IMR-90 (cell line): Measurements from ENCODE around the gene DUXB. TPM values are rescaled to one million over a fixed set of nuclear protein-coding genes. Genes with fewer than 3 reads are reported as not detected.

Experiments
- ATAC-seq: fragments of 200-7000 bp; cut with Tn5 transposase; 2 replicates; pipeline ENCODE4 v1.9.1; 2020; ENCODE audit warnings: low read depth, mild to moderate bottlenecking, moderate library complexity
- BruUV-seq: library from RNA; stranded (reverse); fragments of 400-500 nt; replicated peaks from 2 replicates; lab custom pipeline; 2021; lab: Mats Ljungman, UMichigan
- CTCF ChIA-PET: fragments of 300-600 bp; formaldehyde crosslinking; extraction: SDS; loops from one replicate; lab custom pipeline; 2021; ENCODE audit warnings: antibody characterized with exemption; lab: Yijun Ruan, JAX
- POLR2A ChIA-PET: fragments of 300-600 bp; sonication (Branson Sonifier 250); formaldehyde crosslinking; loops from one replicate; lab custom pipeline; 2022; ENCODE audit warnings: antibody characterized with exemption; ENCODE audit not compliant: unreplicated experiment; lab: Charles Lee
- DNase-seq: peaks from one replicate; pipeline ENCODE4 v3.0.0; 2013
- H2AFZ ChIP-seq: replicated peaks from 2 replicates; pipeline ENCODE3; 2013; ENCODE audit warnings: low read length, mild to moderate bottlenecking; ENCODE audit not compliant: poor library complexity
- H2AK5ac ChIP-seq: 2 replicates; pipeline ENCODE4 v1.6.1; 2013; ENCODE audit warnings: low read depth, low read length, inconsistent platforms
- H2AK9ac ChIP-seq: replicated peaks from 2 replicates; pipeline ENCODE3; 2013; ENCODE audit warnings: mild to moderate bottlenecking, low read depth, low read length, moderate library complexity; ENCODE audit not compliant: poor library complexity
- H2BK120ac ChIP-seq: 2 replicates; pipeline ENCODE4 v1.6.1; 2013; ENCODE audit warnings: low read depth, low read length, inconsistent platforms
- H2BK15ac ChIP-seq: 3 replicates; pipeline ENCODE4 v1.6.1; 2013; ENCODE audit warnings: low read depth, low read length, inconsistent platforms
- H2BK20ac ChIP-seq: 2 replicates; pipeline ENCODE4 v1.6.1; 2013; ENCODE audit warnings: low read depth, mild to moderate bottlenecking, inconsistent platforms, low read length, moderate library complexity
- H2BK5ac ChIP-seq: 2 replicates; pipeline ENCODE4 v1.6.1; 2013; ENCODE audit warnings: mild to moderate bottlenecking, low read depth, low read length, inconsistent platforms; ENCODE audit not compliant: poor library complexity, severe bottlenecking
- H3K14ac ChIP-seq: replicated peaks from 2 replicates; pipeline ENCODE4 v1.6.1; 2013; ENCODE audit warnings: low read depth, low read length, inconsistent platforms
- H3K18ac ChIP-seq: 2 replicates; pipeline ENCODE4 v1.6.1; 2013; ENCODE audit warnings: low read depth, low read length, control low read depth
- H3K23ac ChIP-seq: 2 replicates; pipeline ENCODE4 v1.6.1; 2013; ENCODE audit warnings: low read depth, low read length, inconsistent platforms
- H3K27ac ChIP-seq: 2 replicates; pipeline ENCODE4 v1.5.1; 2013; ENCODE audit warnings: mild to moderate bottlenecking, control low read depth, low read length; ENCODE audit not compliant: insufficient read depth
- H3K27me3 ChIP-seq: 2 replicates; pipeline ENCODE4 v1.6.1; 2013; ENCODE audit warnings: low read length; ENCODE audit not compliant: control insufficient read depth, insufficient read depth
- H3K36me3 ChIP-seq: 2 replicates; pipeline ENCODE4 v1.6.1; 2013; ENCODE audit warnings: low read length, mixed read lengths; ENCODE audit not compliant: control insufficient read depth, insufficient read depth
- H3K4ac ChIP-seq: 2 replicates; pipeline ENCODE4 v1.6.1; 2013; ENCODE audit warnings: low read depth, low read length, inconsistent platforms
- H3K4me1 ChIP-seq: 2 replicates; pipeline ENCODE4 v1.6.1; 2013; ENCODE audit warnings: low read length, mixed read lengths; ENCODE audit not compliant: control insufficient read depth, insufficient read depth
- H3K4me2 ChIP-seq: 2 replicates; pipeline ENCODE4 v1.6.1; 2013; ENCODE audit warnings: low read depth, mild to moderate bottlenecking, control low read depth, low read length, moderate library complexity
- H3K4me3 ChIP-seq: 2 replicates; pipeline ENCODE4 v1.5.1; 2013; ENCODE audit warnings: low read depth, mild to moderate bottlenecking, control low read depth, low read length, moderate library complexity; ENCODE audit not compliant: insufficient read depth
- H3K56ac ChIP-seq: 2 replicates; pipeline ENCODE4 v1.6.1; 2013; ENCODE audit warnings: low read length, inconsistent platforms; ENCODE audit not compliant: insufficient read depth; ENCODE audit errors: extremely low read depth
- H3K79me1 ChIP-seq, 2 experiments: 2 replicates each; pipeline ENCODE4 v1.6.1; 2013; ENCODE audit warnings: low read length in 2 of 2, inconsistent platforms in 1 of 2, low read depth in 1 of 2
- H3K9ac ChIP-seq: 2 replicates; pipeline ENCODE4 v1.6.1; 2013; ENCODE audit warnings: low read depth, low read length, control low read depth
- H3K9me1 ChIP-seq: 2 replicates; pipeline ENCODE4 v1.6.1; 2013; ENCODE audit warnings: low read length, inconsistent platforms; ENCODE audit not compliant: insufficient read depth
- H3K9me3 ChIP-seq: 2 replicates; pipeline ENCODE4 v1.6.1; 2013; ENCODE audit warnings: low read length; ENCODE audit not compliant: control insufficient read depth, insufficient read depth
- H4K20me1 ChIP-seq: 2 replicates; pipeline ENCODE4 v1.6.1; 2013; ENCODE audit warnings: low read length, inconsistent platforms; ENCODE audit not compliant: insufficient read depth
- H4K5ac ChIP-seq: 2 replicates; pipeline ENCODE4 v1.6.1; 2013; ENCODE audit warnings: mild to moderate bottlenecking, low read depth, low read length, control low read depth
- H4K8ac ChIP-seq, 2 experiments: 2 replicates each; pipeline ENCODE4 v1.6.1; 2013; ENCODE audit warnings: low read depth in 2 of 2, low read length in 2 of 2, control low read depth in 1 of 2, inconsistent platforms in 1 of 2
- H4K91ac ChIP-seq: 2 replicates; pipeline ENCODE4 v1.6.1; 2013; ENCODE audit warnings: low read depth, low read length, inconsistent platforms; ENCODE audit not compliant: insufficient read depth
- BHLHE40 ChIP-seq: fragments of 150-350 bp; IDR thresholded peaks from 2 replicates; pipeline ENCODE4 v1.6.1; 2016; ENCODE audit warnings: mild to moderate bottlenecking, low read depth, low read length
- CEBPB ChIP-seq: IDR thresholded peaks from 2 replicates; pipeline ENCODE4 v1.6.1; 2012; ENCODE audit warnings: low read depth, low read length, improper control_type of control experiment
- CHD1 ChIP-seq: IDR thresholded peaks from 2 replicates; pipeline ENCODE4 v1.6.1; 2012; ENCODE audit warnings: low read depth, low read length, improper control_type of control experiment
- ELK1 ChIP-seq: fragments of 150-350 bp; IDR thresholded peaks from 2 replicates; pipeline ENCODE4 v1.6.1; 2016; ENCODE audit warnings: low read depth, mild to moderate bottlenecking, low read length, moderate library complexity, borderline replicate concordance
- FOS ChIP-seq: fragments of 150-350 bp; IDR thresholded peaks from 2 replicates; pipeline ENCODE4 v1.6.1; 2016; ENCODE audit warnings: low read depth, low read length
- MAZ ChIP-seq: IDR thresholded peaks from 2 replicates; pipeline ENCODE4 v1.6.1; 2012; ENCODE audit warnings: low read depth, mild to moderate bottlenecking, low read length, improper control_type of control experiment, moderate library complexity, borderline replicate concordance
- RFX5 ChIP-seq: IDR thresholded peaks from 2 replicates; pipeline ENCODE4 v1.8.0; 2012; ENCODE audit warnings: low read depth, mild to moderate bottlenecking, low read length, moderate library complexity
- SMC3 ChIP-seq: fragments of 150-350 bp; IDR thresholded peaks from 2 replicates; pipeline ENCODE4 v1.6.1; 2016; ENCODE audit warnings: low read depth, mild to moderate bottlenecking, antibody characterized with exemption, low read length, moderate library complexity
- WGBS, 2 experiments: methylation state at CpG; one replicate each; pipeline versions ENCODE4 v1.1.5 to v1.1.7; 2013; ENCODE audit warnings: missing lambda C conversion rate in 2 of 2; ENCODE audit not compliant: insufficient read length in 1 of 2; ENCODE audit errors: extremely low coverage in 2 of 2; 5-methylcytosine and 5-hydroxymethylcytosine counted together
- dilution Hi-C: fragments of 300-500 bp; cut with HindIII; formaldehyde crosslinking; loops from one replicate; pipeline ENCODE4 v1.14.3; 2018; ENCODE audit warnings: low sequenced_read_pairs; ENCODE audit not compliant: unreplicated experiment
- in situ Hi-C: fragments of 300-500 bp; cut with MboI; formaldehyde crosslinking; loops from 3 replicates; pipeline ENCODE4 v1.14.3; 2019; ENCODE audit warnings: low sequenced_read_pairs, inconsistent platforms, mixed read lengths
- intact Hi-C: fragments of 100-400 bp; cut with micrococcal nuclease; formaldehyde crosslinking; loops from 2 replicates; pipeline ENCODE4 v1.10.0; 2022
- polyA plus RNA-seq, 3 experiments: library from polyadenylated mRNA; depleted of rRNA; stranded (reverse); fragments of >200 nt; gene quantifications; 2 replicates each; pipeline ENCODE4 v1.2.3, GENCODE V29; 2012; ENCODE audit warnings: low replicate concordance in 1 of 3
- total RNA-seq: library from RNA; depleted of rRNA; stranded (reverse); fragments of >200 nt; gene quantifications from 2 replicates; pipeline ENCODE4 v1.2.3, GENCODE V29; 2012

DUXB gene
- total and polyA plus RNA-seq, 2 of the 4 experiments (the other 2 are of a cell fraction), result not detected

GRCh38 chr16:75648265-75649076 lies 52.8 kb downstream of the DUXB start:
- Histone ChIP-seq H2BK15ac (no peak overlapping the region; the same call in 2 of the 3 replicates), H3K4ac (peak overlapping the region; percentile 85), H2AK5ac (peak overlapping the region; percentile 80; the same call in 1 of the 2 replicates), H3K4me3 (peak overlapping the region; percentile 85), H3K36me3 (peaks cover 7% of the 10 kb centered on the region), H3K56ac (peak overlapping the region; percentile 44; the same call in 1 of the 2 replicates), H2BK120ac (peak overlapping the region; percentile 1; the same call in 1 of the 2 replicates), H2AK9ac (peak overlapping the region; percentile 87), H3K14ac (peak overlapping the region; percentile 86), H4K8ac (peak overlapping the region; percentile 72 to 80), H3K79me1 (peaks cover 5 to 48% of the 10 kb centered on the region in 2 experiments; a peak in 2 of 4 replicates), H3K23ac (peak overlapping the region; percentile 86), H3K4me2 (peak overlapping the region; percentile 98), H3K4me1 (peaks cover 6% of the 10 kb centered on the region), H4K20me1 (peaks cover 51% of the 10 kb centered on the region), H3K9ac (peak overlapping the region; percentile 99), H3K27ac (peak overlapping the region; percentile 96), H3K9me3 (no peaks in the 10 kb centered on the region), H4K5ac (peak overlapping the region; percentile 95), H2BK5ac (peak overlapping the region; percentile 86), H2AFZ (peak overlapping the region; percentile 92), H3K18ac (peak overlapping the region; percentile 98), H4K91ac (peak overlapping the region; percentile 79), H2BK20ac (no peak overlapping the region), H3K9me1 (peaks cover 5% of the 10 kb centered on the region), H3K27me3 (no peaks in the 10 kb centered on the region)
- ATAC-seq (peak; percentile 52), DNase-seq (peak; percentile 65)
- CTCF ChIA-PET, result interaction anchor here (1.1 to 1.5 kb wide), 3 partner anchors 115 to 176 kb away, joined by 3 to 4 read pairs (median 3); no protein-coding TSS in a partner anchor
- intact Hi-C loops (loop anchor here (1.0 to 10.0 kb wide), 2 partner anchors 116 to 1526 kb away; no protein-coding TSS in a partner anchor), dilution Hi-C loops (no loop called here), in situ Hi-C loops (loop anchor here (10.0 kb wide), 1 partner anchor 116 kb away; no protein-coding TSS in a partner anchor)
- 2% methylated on average over 40 of the region's 62 CpGs; no CpG with 5 or more reads in 1 of the 2 experiments for WGBS, 2 experiments
- peak; percentile 38; the same call in 1 of the 2 replicates for TF ChIP-seq MAZ
- no peak for TF ChIP-seq SMC3
- peak; percentile 13; the same call in 1 of the 2 replicates for TF ChIP-seq CHD1
- TF ChIP-seq CEBPB, result no peak
- no peak for TF ChIP-seq ELK1
- no peak for TF ChIP-seq BHLHE40
- no peak for TF ChIP-seq FOS
- no peak for TF ChIP-seq RFX5
- POLR2A ChIA-PET, result interaction anchor here (1.1 kb wide), 1 partner anchor 42 kb away, joined by 4 read pairs; no protein-coding TSS in a partner anchor
- BruUV-seq, result no TSS peak
